Measurements from ENCODE around the gene C6orf132. TPM values are rescaled to one million over a fixed set of nuclear protein-coding genes. Genes with fewer than 3 reads are reported as not detected.

C6orf132 gene
- total RNA-seq, 4 donors from 2014 or later: 106 to 200 (median 137) TPM

- WGBS, 2 donors: 52 to 53% methylated on average over 14 of the region's 14 CpGs
- intact Hi-C loops (cut with DNase I; ENCODE audit: low total_unique reads): no loop called here
- TF ChIP-seq POLR2A (IDR thresholded peaks at IDR 0.05): no peak
- TF ChIP-seq, protein P1, sequence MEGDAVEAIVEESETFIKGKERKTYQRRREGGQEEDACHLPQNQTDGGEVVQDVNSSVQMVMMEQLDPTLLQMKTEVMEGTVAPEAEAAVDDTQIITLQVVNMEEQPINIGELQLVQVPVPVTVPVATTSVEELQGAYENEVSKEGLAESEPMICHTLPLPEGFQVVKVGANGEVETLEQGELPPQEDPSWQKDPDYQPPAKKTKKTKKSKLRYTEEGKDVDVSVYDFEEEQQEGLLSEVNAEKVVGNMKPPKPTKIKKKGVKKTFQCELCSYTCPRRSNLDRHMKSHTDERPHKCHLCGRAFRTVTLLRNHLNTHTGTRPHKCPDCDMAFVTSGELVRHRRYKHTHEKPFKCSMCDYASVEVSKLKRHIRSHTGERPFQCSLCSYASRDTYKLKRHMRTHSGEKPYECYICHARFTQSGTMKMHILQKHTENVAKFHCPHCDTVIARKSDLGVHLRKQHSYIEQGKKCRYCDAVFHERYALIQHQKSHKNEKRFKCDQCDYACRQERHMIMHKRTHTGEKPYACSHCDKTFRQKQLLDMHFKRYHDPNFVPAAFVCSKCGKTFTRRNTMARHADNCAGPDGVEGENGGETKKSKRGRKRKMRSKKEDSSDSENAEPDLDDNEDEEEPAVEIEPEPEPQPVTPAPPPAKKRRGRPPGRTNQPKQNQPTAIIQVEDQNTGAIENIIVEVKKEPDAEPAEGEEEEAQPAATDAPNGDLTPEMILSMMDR (IDR thresholded peaks at IDR 0.05): no peak
- no peak overlapping the region for H3K4me3 ChIP-seq (ENCODE audit: low read depth, poor library complexity, severe bottlenecking)
- DNase-seq (ENCODE audit: low spot score in 2 of 2): no peak
These were observed 42.2 kb downstream of the C6orf132 start for GRCh38 chr6:42100029-42100901.

- H3K4me3 ChIP-seq (ENCODE audit: low read depth, poor library complexity, severe bottlenecking): no peak overlapping the region
- intact Hi-C loops (cut with DNase I; ENCODE audit: low total_unique reads): no loop called here
- TF ChIP-seq, protein P1 (IDR thresholded peaks at IDR 0.05): no peak
- TF ChIP-seq POLR2A (IDR thresholded peaks at IDR 0.05): no peak
- DNase-seq (ENCODE audit: low spot score in 2 of 2): peak; percentile 73 to 91
- WGBS, 2 donors: 21 to 34% methylated on average over 13 of the region's 13 CpGs
These were observed 42.9 kb downstream of the C6orf132 start for GRCh38 chr6:42099340-42100028.

DNA sequence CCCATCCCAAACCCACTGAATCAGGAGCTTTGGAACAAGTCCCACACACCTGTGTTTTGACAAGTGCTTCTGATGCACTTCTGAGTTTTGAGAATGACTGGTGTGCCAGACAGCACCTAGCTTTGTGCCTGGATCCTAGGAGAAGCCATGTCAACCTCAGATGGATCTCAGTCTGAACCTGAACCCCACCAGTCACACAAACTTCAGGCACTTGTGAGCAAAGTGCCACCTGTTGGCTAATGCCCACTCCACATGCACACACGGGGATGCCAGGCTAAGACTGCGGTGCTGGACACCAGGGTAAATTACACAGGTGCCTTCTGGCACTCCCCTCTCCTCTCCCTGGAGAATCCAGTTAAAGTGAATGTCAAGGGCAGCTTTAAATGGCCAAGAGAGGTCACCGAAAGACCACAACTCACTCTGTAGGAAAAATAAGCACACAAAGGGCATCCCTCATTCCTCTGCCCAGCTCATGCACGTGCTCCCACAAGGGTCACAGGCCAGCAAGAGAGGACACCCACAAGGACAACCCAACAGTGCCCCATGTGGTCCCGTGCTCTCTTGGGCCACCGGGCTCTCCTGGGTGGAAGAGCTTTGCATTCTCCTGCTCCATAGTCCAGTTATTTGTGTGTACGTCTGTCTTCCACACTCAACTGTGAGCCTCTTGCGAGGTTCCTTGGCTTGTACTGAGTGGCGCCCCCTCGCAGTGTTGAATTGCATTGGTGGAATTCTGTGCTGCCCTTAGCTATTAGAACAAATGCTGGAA is 46.5 kb downstream of the C6orf132 start:
- WGBS, 2 donors: 69 to 80% methylated on average over 9 to 10 of the region's 10 CpGs
- intact Hi-C loops (cut with DNase I; ENCODE audit: low total_unique reads): no loop called here
- no peak for DNase-seq (ENCODE audit: low spot score in 2 of 2)
- H3K4me3 ChIP-seq (ENCODE audit: low read depth, poor library complexity, severe bottlenecking): no peak overlapping the region
- TF ChIP-seq POLR2A (IDR thresholded peaks at IDR 0.05): no peak
- TF ChIP-seq, protein P1 (IDR thresholded peaks at IDR 0.05): no peak

DNA sequence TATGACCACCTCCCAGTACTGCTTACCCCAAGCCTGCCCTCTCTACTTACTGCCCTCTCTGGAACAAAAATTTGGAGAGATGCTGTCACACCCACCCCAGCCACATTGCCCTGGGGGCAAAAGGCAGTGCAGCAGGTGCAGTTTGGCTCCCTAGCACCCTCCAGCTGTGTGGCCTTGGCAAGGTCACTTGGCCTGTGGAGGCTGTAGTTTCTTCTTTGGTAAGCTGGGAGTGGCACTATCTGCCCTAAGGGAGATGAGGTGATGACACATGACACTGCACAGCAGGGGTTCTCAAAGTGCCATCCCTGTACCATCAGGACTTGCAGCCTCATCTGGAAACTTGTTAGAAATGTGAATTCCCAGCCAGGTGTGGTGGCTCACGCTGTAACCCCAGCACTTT is 47.3 kb downstream of the C6orf132 start:
- H3K4me3 ChIP-seq (ENCODE audit: low read depth, poor library complexity, severe bottlenecking): no peak overlapping the region
- 56 to 57% methylated on average over 1 of the region's 1 CpG for WGBS, 2 donors
- no peak for DNase-seq (ENCODE audit: low spot score in 2 of 2)
- intact Hi-C loops (cut with DNase I; ENCODE audit: low total_unique reads): no loop called here
- TF ChIP-seq POLR2A (IDR thresholded peaks at IDR 0.05): no peak
- TF ChIP-seq, protein P1 (IDR thresholded peaks at IDR 0.05): no peak

DNA sequence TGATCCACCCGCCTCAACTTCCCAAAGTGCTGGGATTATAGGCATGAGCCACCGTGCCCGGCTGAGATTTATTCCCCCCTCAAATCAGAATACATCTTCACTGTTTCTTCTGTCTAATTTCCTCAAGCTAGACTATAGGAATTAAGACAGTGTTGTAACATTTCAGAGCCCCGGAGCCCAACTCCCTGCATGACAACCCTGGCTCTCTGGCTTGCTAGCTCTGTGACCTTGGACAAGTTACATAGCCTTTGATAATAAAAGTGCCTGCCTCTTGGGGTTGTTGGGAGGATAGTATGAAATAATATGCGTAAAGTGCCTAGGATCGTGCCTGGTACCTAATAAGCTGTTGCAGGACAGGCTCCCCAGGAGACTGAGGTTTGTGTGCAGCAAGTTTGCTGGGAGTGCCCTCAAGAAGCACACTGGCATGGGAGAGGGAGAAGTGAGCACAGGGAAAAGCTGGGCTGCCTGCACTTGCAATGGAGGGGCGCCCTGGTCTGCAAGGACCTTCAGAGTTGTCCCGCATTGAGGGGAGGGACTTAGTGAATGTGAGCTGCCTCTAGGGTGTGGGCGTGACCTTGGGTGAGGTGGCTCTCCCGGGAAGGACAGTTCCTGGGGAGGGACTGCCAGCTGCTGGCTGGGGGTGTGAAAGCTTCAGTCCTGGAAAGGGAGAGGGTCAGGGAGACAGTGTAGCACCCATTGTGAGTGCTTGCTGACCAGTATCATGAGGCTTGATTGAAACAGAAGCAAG is 48.7 kb downstream of the C6orf132 start:
- no peak for TF ChIP-seq POLR2A (IDR thresholded peaks at IDR 0.05)
- TF ChIP-seq, protein P1 (IDR thresholded peaks at IDR 0.05): no peak
- intact Hi-C loops (cut with DNase I; ENCODE audit: low total_unique reads): no loop called here
- 60 to 61% methylated on average over 10 of the region's 10 CpGs for WGBS, 2 donors
- DNase-seq (ENCODE audit: low spot score in 2 of 2): no peak
- no peak overlapping the region for H3K4me3 ChIP-seq (ENCODE audit: low read depth, poor library complexity, severe bottlenecking)
